ENCODE results near the gene MPC1L. TPM values are rescaled to one million over a fixed set of nuclear protein-coding genes. Genes with fewer than 3 reads are reported as not detected.
"Not testable (repeated sequence)": the region's sequence is repeated elsewhere in the genome, so short reads cannot be mapped to it uniquely, and the experiment has no call there.

The MPC1L gene
- polyA plus RNA-seq (2012; ENCODE audit: missing spikeins): not detected

GRCh38 chrX:40623139-40623536, at the start of gene MPC1L:
TSS of gene MPC1L (plus strand) at chrX:40623428. CDS start at chrX:40623566, 138 bp downstream.
- TF ChIP-seq TAF1 (IDR thresholded peaks at IDR 0.05; ENCODE audit: borderline replicate concordance, low read depth, low read length) (no peak), POLR2A (IDR thresholded peaks at IDR 0.05; ENCODE audit: low read depth, low read length) (no peak), POLR2AphosphoS5 (IDR thresholded peaks at IDR 0.05; ENCODE audit: low read depth, low read length) (no peak)
- FAIRE-seq: no peak
- DNase-seq (ENCODE audit: insufficient read length): no peak

- FAIRE-seq (peak; percentile 80), DNase-seq (ENCODE audit: insufficient read length) (no peak)
Measured at GRCh38 chrX:40573763-40574162, 49.5 kb upstream of the MPC1L start.

GRCh38 chrX:40575411-40575810, 47.8 kb upstream of the MPC1L start:
- not testable (repeated sequence) for FAIRE-seq

More at GRCh38 chrX:40573763-40574162, 49.5 kb upstream of the MPC1L start:
- TF ChIP-seq POLR2A (IDR thresholded peaks at IDR 0.05; ENCODE audit: low read depth, low read length) (no peak), POLR2AphosphoS5 (IDR thresholded peaks at IDR 0.05; ENCODE audit: low read depth, low read length) (no peak), TAF1 (IDR thresholded peaks at IDR 0.05; ENCODE audit: borderline replicate concordance, low read depth, low read length) (no peak)

GRCh38 chrX:40576291-40576690, 46.9 kb upstream of the MPC1L start:
- peak; percentile 21 for FAIRE-seq
- no peak for DNase-seq (ENCODE audit: insufficient read length)
- TF ChIP-seq POLR2A (IDR thresholded peaks at IDR 0.05; ENCODE audit: low read depth, low read length): no peak
- no peak for TF ChIP-seq POLR2AphosphoS5 (IDR thresholded peaks at IDR 0.05; ENCODE audit: low read depth, low read length)
- no peak for TF ChIP-seq TAF1 (IDR thresholded peaks at IDR 0.05; ENCODE audit: borderline replicate concordance, low read depth, low read length)

More at GRCh38 chrX:40575411-40575810, 47.8 kb upstream of the MPC1L start:
- DNase-seq (ENCODE audit: insufficient read length): not testable (repeated sequence)

- DNase-seq (ENCODE audit: insufficient read length) (no peak), FAIRE-seq (no peak)
- no peak for TF ChIP-seq TAF1 (IDR thresholded peaks at IDR 0.05; ENCODE audit: borderline replicate concordance, low read depth, low read length)
- no peak for TF ChIP-seq POLR2AphosphoS5 (IDR thresholded peaks at IDR 0.05; ENCODE audit: low read depth, low read length)
- no peak for TF ChIP-seq POLR2A (IDR thresholded peaks at IDR 0.05; ENCODE audit: low read depth, low read length)
Measured at GRCh38 chrX:40578039-40578695, 45.1 kb upstream of the MPC1L start.

GRCh38 chrX:40579141-40579540, 44.1 kb upstream of the MPC1L start:
- no peak for TF ChIP-seq POLR2A (IDR thresholded peaks at IDR 0.05; ENCODE audit: low read depth, low read length)
- no peak for TF ChIP-seq TAF1 (IDR thresholded peaks at IDR 0.05; ENCODE audit: borderline replicate concordance, low read depth, low read length)
- TF ChIP-seq POLR2AphosphoS5 (IDR thresholded peaks at IDR 0.05; ENCODE audit: low read depth, low read length): no peak
- FAIRE-seq (no peak), DNase-seq (ENCODE audit: insufficient read length) (no peak)

GRCh38 chrX:40579900-40580536, 43.2 kb upstream of the MPC1L start:
- no peak for TF ChIP-seq TAF1 (IDR thresholded peaks at IDR 0.05; ENCODE audit: borderline replicate concordance, low read depth, low read length)
- no peak for TF ChIP-seq POLR2AphosphoS5 (IDR thresholded peaks at IDR 0.05; ENCODE audit: low read depth, low read length)
- no peak for TF ChIP-seq POLR2A (IDR thresholded peaks at IDR 0.05; ENCODE audit: low read depth, low read length)
- peak; percentile 5 for FAIRE-seq
- no peak for DNase-seq (ENCODE audit: insufficient read length)

GRCh38 chrX:40580537-40581335, 42.5 kb upstream of the MPC1L start, which contains the start of gene ATP6AP2:
TSS of gene ATP6AP2 (plus strand) at chrX:40580970. CDS start at chrX:40581066, 96 bp downstream.
- DNase-seq (ENCODE audit: insufficient read length) (peak; percentile 70), FAIRE-seq (peak; percentile 90)
- peak; percentile 76 for TF ChIP-seq POLR2A (IDR thresholded peaks at IDR 0.05; ENCODE audit: low read depth, low read length)
- 0 out of 2 replicates have a peak, but pooled peaks have one; percentile 4 for TF ChIP-seq TAF1 (IDR thresholded peaks at IDR 0.05; ENCODE audit: borderline replicate concordance, low read depth, low read length)
- peak; percentile 49; the same call in 1 of the 2 replicates for TF ChIP-seq POLR2AphosphoS5 (IDR thresholded peaks at IDR 0.05; ENCODE audit: low read depth, low read length)

- no peak for DNase-seq (ENCODE audit: insufficient read length)
- TF ChIP-seq POLR2A (IDR thresholded peaks at IDR 0.05; ENCODE audit: low read depth, low read length) (no peak), TAF1 (IDR thresholded peaks at IDR 0.05; ENCODE audit: borderline replicate concordance, low read depth, low read length) (no peak), POLR2AphosphoS5 (IDR thresholded peaks at IDR 0.05; ENCODE audit: low read depth, low read length) (no peak)
- no peak for FAIRE-seq
Measured at GRCh38 chrX:40581336-40581920, 41.8 kb upstream of the MPC1L start.

GRCh38 chrX:40582178-40582577, 41.0 kb upstream of the MPC1L start:
- FAIRE-seq: not testable (repeated sequence)

GRCh38 chrX:40582811-40583210, 40.4 kb upstream of the MPC1L start:
- TF ChIP-seq TAF1 (IDR thresholded peaks at IDR 0.05; ENCODE audit: borderline replicate concordance, low read depth, low read length): no peak
- no peak for TF ChIP-seq POLR2A (IDR thresholded peaks at IDR 0.05; ENCODE audit: low read depth, low read length)
- no peak for TF ChIP-seq POLR2AphosphoS5 (IDR thresholded peaks at IDR 0.05; ENCODE audit: low read depth, low read length)
- FAIRE-seq (no peak), DNase-seq (ENCODE audit: insufficient read length) (no peak)

More at GRCh38 chrX:40582178-40582577, 41.0 kb upstream of the MPC1L start:
- not testable (repeated sequence) for DNase-seq (ENCODE audit: insufficient read length)

- not testable (repeated sequence) for FAIRE-seq; DNase-seq (ENCODE audit: insufficient read length)
Measured at GRCh38 chrX:40587623-40588022, 35.6 kb upstream of the MPC1L start.

- DNase-seq (ENCODE audit: insufficient read length): not testable (repeated sequence)
- peak; percentile 81 for FAIRE-seq
Measured at GRCh38 chrX:40589616-40590321, 33.5 kb upstream of the MPC1L start.

Data from GM12892 (cell line).